OCI-LY7 (cell line): ENCODE data around the gene AOAH.

Experiments
- EZH2phosphoT487 ChIP-seq: fragments of 200-600 bp; sonication (generic); IDR thresholded peaks from 2 replicates; pipeline ENCODE4 v1.6.1; 2018; ENCODE audit warnings: low read depth, borderline replicate concordance, mild to moderate bottlenecking, mixed run types, antibody characterized with exemption, low read length, moderate library complexity, mixed read lengths
- TF ChIP-seq, protein P1 (sequence below): fragments of 200-600 bp; sonication (generic); conservative IDR thresholded peaks from 2 replicates; pipeline ENCODE4 v1.5.1; 2014; ENCODE audit warnings: mild to moderate bottlenecking, antibody characterized with exemption, low read length, moderate library complexity, mixed read lengths

DNA sequence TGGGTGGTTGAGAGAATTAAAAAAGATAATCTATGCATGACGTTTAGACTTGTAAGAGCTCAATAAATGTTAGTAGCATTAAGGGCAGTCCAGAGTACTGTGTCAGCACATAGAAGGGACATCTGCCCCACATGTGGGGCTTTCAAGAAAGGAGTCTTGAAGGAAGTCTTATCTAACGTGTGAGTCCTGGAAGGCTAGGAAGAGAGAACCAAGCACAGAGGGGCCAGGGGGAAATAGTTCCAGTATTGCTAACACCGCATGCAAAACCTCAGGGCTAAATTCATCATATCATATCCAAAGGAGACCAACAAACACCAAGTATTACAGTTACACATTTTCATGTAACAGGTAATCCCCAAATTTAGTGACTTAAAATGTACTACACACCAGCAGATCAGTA lies 122.7 kb downstream of the AOAH start:
- TF ChIP-seq, protein P1, sequence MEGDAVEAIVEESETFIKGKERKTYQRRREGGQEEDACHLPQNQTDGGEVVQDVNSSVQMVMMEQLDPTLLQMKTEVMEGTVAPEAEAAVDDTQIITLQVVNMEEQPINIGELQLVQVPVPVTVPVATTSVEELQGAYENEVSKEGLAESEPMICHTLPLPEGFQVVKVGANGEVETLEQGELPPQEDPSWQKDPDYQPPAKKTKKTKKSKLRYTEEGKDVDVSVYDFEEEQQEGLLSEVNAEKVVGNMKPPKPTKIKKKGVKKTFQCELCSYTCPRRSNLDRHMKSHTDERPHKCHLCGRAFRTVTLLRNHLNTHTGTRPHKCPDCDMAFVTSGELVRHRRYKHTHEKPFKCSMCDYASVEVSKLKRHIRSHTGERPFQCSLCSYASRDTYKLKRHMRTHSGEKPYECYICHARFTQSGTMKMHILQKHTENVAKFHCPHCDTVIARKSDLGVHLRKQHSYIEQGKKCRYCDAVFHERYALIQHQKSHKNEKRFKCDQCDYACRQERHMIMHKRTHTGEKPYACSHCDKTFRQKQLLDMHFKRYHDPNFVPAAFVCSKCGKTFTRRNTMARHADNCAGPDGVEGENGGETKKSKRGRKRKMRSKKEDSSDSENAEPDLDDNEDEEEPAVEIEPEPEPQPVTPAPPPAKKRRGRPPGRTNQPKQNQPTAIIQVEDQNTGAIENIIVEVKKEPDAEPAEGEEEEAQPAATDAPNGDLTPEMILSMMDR = no peak
- TF ChIP-seq EZH2phosphoT487 = no peak
